ENCODE measurements around the gene NELFB. TPM values are rescaled to one million over a fixed set of nuclear protein-coding genes. Genes with fewer than 3 reads are reported as not detected.
A peak's percentile ranks its signal among the peaks of the same experiment; 100 is the strongest.

NELFB gene
- total RNA-seq, 2 donors from 2014 or later = 73.3 to 86.6 TPM

- Mint-ChIP-seq H3K27ac (no peak overlapping the region), H3K4me1 (peaks cover 43% of the 10 kb centered on the region), H3K9me3 (no peaks in the 10 kb centered on the region), H3K36me3 (ENCODE audit: low read depth) (peaks cover 19% of the 10 kb centered on the region), H3K4me3 (no peak overlapping the region), H3K27me3 (ENCODE audit: insufficient read depth) (peaks cover 4% of the 10 kb centered on the region)
- peaks cover 14% of the 10 kb centered on the region for H3K4me1 ChIP-seq (ENCODE audit: control insufficient read depth, insufficient read depth, low read length)
- H3K9me3 ChIP-seq (ENCODE audit: control insufficient read depth, low read length) = no peaks in the 10 kb centered on the region
- WGBS, 2 experiments (ENCODE audit: insufficient coverage in 1 of 2, insufficient read length in 1 of 2) = 91 to 98% methylated on average over 13 to 25 of the region's 25 CpGs
- H3K36me3 ChIP-seq (ENCODE audit: control insufficient read depth, insufficient read depth, low read length) = peaks cover 22% of the 10 kb centered on the region
- H3K27ac ChIP-seq (ENCODE audit: low read depth, low read length) = no peak overlapping the region
- H3K27me3 ChIP-seq (ENCODE audit: control insufficient read depth, insufficient read depth, low read length, poor library complexity, severe bottlenecking) = no peaks in the 10 kb centered on the region
- no peak for TF ChIP-seq CTCF (conservative IDR thresholded peaks at IDR 0.05)
- peak; percentile 55 for DNase-seq
- H3K4me3 ChIP-seq (ENCODE audit: low read length) = no peak overlapping the region
- no peak overlapping the region for H3K9ac ChIP-seq (ENCODE audit: extremely low read depth, low read length, poor library complexity, severe bottlenecking)
These were observed 9.4 kb upstream of the NELFB start for GRCh38 chr9:137245450-137246421.

GRCh38 chr9:137247135-137247915, 7.8 kb upstream of the NELFB start:
- Histone ChIP-seq H3K9me3 (ENCODE audit: control insufficient read depth, low read length) (no peaks in the 10 kb centered on the region), H3K9ac (ENCODE audit: extremely low read depth, low read length, poor library complexity, severe bottlenecking) (no peak overlapping the region), H3K27me3 (ENCODE audit: control insufficient read depth, insufficient read depth, low read length, poor library complexity, severe bottlenecking) (no peaks in the 10 kb centered on the region), H3K36me3 (ENCODE audit: control insufficient read depth, insufficient read depth, low read length) (peaks cover 17% of the 10 kb centered on the region), H3K27ac (ENCODE audit: low read depth, low read length) (no peak overlapping the region), H3K4me1 (ENCODE audit: control insufficient read depth, insufficient read depth, low read length) (peaks cover 18% of the 10 kb centered on the region), H3K4me3 (ENCODE audit: low read length) (no peak overlapping the region)
- peaks cover 44% of the 10 kb centered on the region for H3K4me1 Mint-ChIP-seq
- H3K4me3 Mint-ChIP-seq = no peak overlapping the region
- no peak for TF ChIP-seq CTCF (conservative IDR thresholded peaks at IDR 0.05)
- H3K36me3 Mint-ChIP-seq (ENCODE audit: low read depth) = peaks cover 16% of the 10 kb centered on the region
- H3K9me3 Mint-ChIP-seq = no peaks in the 10 kb centered on the region
- WGBS, 2 experiments (ENCODE audit: insufficient coverage in 1 of 2, insufficient read length in 1 of 2) = 74 to 80% methylated on average over 13 to 20 of the region's 20 CpGs
- H3K27me3 Mint-ChIP-seq (ENCODE audit: insufficient read depth) = peaks cover 4% of the 10 kb centered on the region
- DNase-seq = no peak
- no peak overlapping the region for H3K27ac Mint-ChIP-seq

- Histone ChIP-seq H3K9ac (ENCODE audit: extremely low read depth, low read length, poor library complexity, severe bottlenecking) (no peak overlapping the region), H3K27ac (ENCODE audit: low read depth, low read length) (no peak overlapping the region), H3K27me3 (ENCODE audit: control insufficient read depth, insufficient read depth, low read length, poor library complexity, severe bottlenecking) (no peaks in the 10 kb centered on the region), H3K36me3 (ENCODE audit: control insufficient read depth, insufficient read depth, low read length) (peaks cover 12% of the 10 kb centered on the region), H3K4me1 (ENCODE audit: control insufficient read depth, insufficient read depth, low read length) (peaks cover 16% of the 10 kb centered on the region), H3K9me3 (ENCODE audit: control insufficient read depth, low read length) (no peaks in the 10 kb centered on the region), H3K4me3 (ENCODE audit: low read length) (no peak overlapping the region)
- Mint-ChIP-seq H3K27ac (no peak overlapping the region), H3K9me3 (no peaks in the 10 kb centered on the region), H3K4me3 (no peak overlapping the region), H3K4me1 (peaks cover 38% of the 10 kb centered on the region), H3K27me3 (ENCODE audit: insufficient read depth) (peaks cover 4% of the 10 kb centered on the region), H3K36me3 (ENCODE audit: low read depth) (peaks cover 10% of the 10 kb centered on the region)
- DNase-seq = no peak
- no peak for TF ChIP-seq CTCF (conservative IDR thresholded peaks at IDR 0.05)
- 92 to 93% methylated on average over 2 to 6 of the region's 6 CpGs for WGBS, 2 experiments (ENCODE audit: insufficient coverage in 1 of 2, insufficient read length in 1 of 2)
These were observed 7.3 kb upstream of the NELFB start for GRCh38 chr9:137247916-137248175.

All from endodermal cell (in vitro differentiated cells).